T1000 (cell line): ENCODE data around the gene CECR2.

Experiments used
- DNase-seq: peaks from one replicate; lab custom pipeline; 2025; ENCODE audit warnings: mixed read lengths; lab: John Stamatoyannopoulos, UW

CECR2 gene

GRCh38 chr22:17570851-17571631 is 201.8 kb downstream of the CECR2 start:
- DNase-seq, result no peak

GRCh38 chr22:17575151-17575550 is 205.9 kb downstream of the CECR2 start:
- DNase-seq, result no peak

DNA sequence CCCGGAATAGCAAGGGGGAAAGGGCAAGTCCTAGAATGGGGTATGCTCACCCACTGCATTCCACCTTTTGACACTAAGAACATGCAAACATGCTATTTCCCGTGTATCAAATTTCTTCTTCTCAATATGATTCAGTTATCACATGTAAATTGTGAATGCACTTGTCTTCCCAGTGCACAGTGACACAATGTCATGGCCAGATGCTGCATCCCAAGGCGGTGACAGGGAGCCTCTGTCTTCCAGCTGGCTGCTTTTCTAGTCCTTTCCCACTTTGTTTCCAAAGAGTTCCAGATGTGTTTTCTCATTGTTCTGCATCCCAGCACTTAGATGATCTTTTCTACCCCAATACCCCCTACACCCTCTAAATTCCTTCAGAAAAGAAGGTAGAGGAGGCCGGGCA is 206.4 kb downstream of the CECR2 start:
- no peak for DNase-seq

- peak; percentile 70 for DNase-seq
These were observed 207.2 kb downstream of the CECR2 start for GRCh38 chr22:17576470-17576869.

DNA sequence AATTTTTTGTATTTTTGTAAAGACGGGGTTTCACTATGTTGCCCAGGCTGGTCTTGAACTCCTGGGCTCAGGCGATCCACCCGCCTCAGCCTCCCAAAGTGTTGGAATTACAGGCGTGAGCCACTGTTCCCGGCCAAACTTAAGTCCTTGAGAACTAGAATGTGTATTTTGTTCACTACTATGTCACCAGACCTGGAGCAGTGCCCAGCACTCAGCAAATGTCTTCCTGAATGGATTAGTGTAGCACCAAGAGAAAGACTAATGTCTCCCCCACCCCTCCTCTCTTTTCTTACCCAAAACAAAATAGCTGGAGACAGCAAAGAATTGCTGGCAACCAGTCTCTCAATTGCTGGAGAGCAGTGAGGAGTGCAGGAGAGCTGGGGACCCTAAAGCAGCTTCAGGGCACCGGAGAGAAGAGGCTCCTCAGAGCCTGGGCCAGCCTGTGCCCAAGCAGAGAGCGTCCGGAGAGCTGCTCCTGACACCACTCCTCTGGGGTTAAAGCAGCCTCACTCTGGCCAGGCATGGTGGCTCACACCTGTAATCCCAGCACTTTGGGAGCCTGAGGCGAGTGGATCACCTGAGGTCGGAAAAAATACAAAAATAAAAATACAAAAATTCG is 209.0 kb downstream of the CECR2 start:
- no peak for DNase-seq

GRCh38 chr22:17579535-17579981 is 210.3 kb downstream of the CECR2 start:
- DNase-seq, result no peak

GRCh38 chr22:17580441-17581031 is 211.3 kb downstream of the CECR2 start:
- DNase-seq, result no peak

GRCh38 chr22:17581056-17581455 is 211.8 kb downstream of the CECR2 start:
- DNase-seq, result no peak

- DNase-seq, result no peak
These were observed 212.4 kb downstream of the CECR2 start for GRCh38 chr22:17581631-17582030.

- DNase-seq, result no peak
These were observed 213.9 kb downstream of the CECR2 start for GRCh38 chr22:17583151-17583550.

GRCh38 chr22:17586831-17587440 is 217.7 kb downstream of the CECR2 start:
- no peak for DNase-seq

GRCh38 chr22:17587629-17588028 is 218.4 kb downstream of the CECR2 start:
- no peak for DNase-seq

- DNase-seq, result no peak
These were observed 219.3 kb downstream of the CECR2 start for GRCh38 chr22:17588606-17589005.

- no peak for DNase-seq
These were observed 220.6 kb downstream of the CECR2 start for GRCh38 chr22:17589810-17590375.

DNA sequence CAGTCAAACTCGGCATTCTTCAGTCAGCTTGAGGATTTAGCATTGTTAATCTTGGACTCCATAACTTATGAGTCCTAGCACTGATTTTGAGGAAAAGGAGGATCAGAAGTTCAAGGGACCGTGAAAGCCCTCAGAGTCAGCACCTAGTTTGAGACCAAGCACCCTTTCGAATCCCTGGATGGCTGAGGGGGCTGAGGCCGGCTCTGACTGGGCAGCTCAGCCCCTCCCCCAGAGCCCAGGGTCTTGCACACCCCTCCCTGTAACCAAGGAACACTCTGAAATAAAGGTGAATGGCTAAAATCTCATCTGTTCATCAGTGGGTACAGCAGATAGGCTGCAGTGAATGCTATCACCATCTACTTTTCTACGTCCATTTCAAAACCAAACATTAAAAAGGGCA is 221.3 kb downstream of the CECR2 start:
- no peak for DNase-seq

DNA sequence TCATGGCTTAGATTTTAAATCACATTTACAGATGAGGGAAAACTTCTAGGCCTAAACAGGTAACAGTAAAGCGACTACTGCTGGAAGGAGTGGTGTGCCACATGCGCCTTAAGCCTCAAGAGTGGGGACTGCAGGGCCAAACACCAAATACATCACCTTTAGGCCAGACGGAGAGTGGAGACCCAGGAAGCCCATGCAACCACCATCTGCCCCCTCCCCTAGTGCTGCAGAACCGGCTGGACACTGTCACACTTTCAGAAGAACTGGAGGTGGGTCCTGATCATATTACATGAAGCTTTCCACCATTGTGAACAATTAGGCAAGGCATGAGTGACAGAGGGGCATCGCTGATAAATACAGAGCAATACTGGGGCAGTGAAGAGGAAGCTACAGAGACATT is 222.9 kb downstream of the CECR2 start:
- DNase-seq, result no peak

- no peak for DNase-seq
These were observed 227.0 kb downstream of the CECR2 start for GRCh38 chr22:17596226-17596625.

DNA sequence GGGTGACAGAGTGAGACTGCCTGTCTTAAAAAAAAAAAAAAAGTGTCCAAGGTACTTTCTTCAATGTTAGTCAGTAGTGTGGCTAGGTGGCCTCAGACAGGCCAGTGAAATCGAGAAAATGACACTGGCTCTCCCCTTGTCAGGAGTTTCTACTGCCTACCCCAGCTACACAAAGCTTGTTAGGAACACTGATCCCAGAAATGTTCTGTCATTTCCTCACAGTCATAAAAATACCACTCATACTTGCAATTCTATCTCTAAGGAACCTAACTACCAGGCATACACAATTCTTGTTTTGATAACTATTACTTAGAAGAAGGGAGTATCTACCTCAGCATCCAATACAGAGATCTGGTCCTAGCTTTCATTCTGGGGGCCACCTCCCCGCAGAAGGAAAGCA is 228.0 kb downstream of the CECR2 start:
- no peak for DNase-seq

DNA sequence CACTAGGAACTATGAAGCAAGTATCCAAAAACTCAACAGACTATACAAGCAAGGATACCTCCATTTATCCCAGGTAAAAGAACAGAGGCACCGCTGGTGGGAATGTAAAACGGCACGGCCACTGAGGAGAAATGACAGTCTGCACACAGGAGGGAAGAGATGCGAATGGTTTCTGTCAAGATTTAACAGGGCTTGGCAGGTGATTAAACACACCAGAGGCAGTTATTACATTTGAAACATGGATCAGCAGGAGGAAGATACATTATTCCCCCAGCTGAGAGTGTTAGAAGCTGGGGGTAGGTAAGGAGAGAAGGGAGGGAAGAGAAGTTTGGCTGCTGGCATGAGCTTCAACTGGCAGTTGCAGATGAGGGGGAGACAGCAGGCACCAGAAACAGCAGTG is 229.1 kb downstream of the CECR2 start:
- no peak for DNase-seq

DNA sequence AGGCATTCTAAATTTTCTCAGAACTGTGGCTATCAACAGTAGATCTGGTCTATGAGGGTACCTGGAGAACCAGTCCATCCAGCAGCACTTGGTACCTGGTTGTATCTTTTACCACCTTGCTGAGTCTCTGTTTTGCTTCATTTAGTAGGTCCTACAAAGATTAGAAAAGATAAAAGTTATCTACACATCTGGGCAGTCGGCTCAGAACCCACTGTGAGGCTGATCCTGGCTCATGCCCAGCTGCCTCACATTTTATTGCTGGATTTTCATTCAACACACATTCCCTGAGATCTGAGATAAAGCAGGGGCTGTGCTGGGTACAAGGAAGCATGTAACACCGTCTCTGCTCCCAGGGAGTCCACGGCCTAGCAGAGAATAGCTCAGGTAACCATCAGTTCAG is 231.8 kb downstream of the CECR2 start:
- no peak for DNase-seq

- DNase-seq, result no peak
These were observed 234.4 kb downstream of the CECR2 start for GRCh38 chr22:17603668-17604067.

- DNase-seq, result no peak
These were observed 237.2 kb downstream of the CECR2 start for GRCh38 chr22:17606496-17606895.
